Neural progenitor cell (in vitro differentiated cells): ENCODE results near the gene OPN3. TPM values are rescaled to one million over a fixed set of nuclear protein-coding genes. Genes with fewer than 3 reads are reported as not detected.
A peak's percentile ranks its signal among the peaks of the same experiment; 100 is the strongest.

Experiments used
- DNase-seq: peaks from one replicate; pipeline ENCODE4 v3.0.0-alpha.2; 2016; ENCODE audit warnings: low spot score
- H2AFZ ChIP-seq: fragments of 200-600 bp; sonication (generic); replicated peaks from 2 replicates; pipeline ENCODE4 v1.6.1; 2016; ENCODE audit warnings: antibody characterized with exemption
- H3F3A ChIP-seq: fragments of 200-600 bp; sonication (generic); 2 replicates; pipeline ENCODE4 v1.6.1; 2016; ENCODE audit warnings: antibody characterized with exemption, low read depth
- H3K27ac ChIP-seq: fragments of 200-600 bp; sonication (generic); 2 replicates; pipeline ENCODE4 v1.5.1; 2016; ENCODE audit warnings: mild to moderate bottlenecking
- H3K27me3 ChIP-seq: fragments of 200-600 bp; sonication (generic); 2 replicates; pipeline ENCODE4 v1.6.1; 2016; ENCODE audit warnings: mild to moderate bottlenecking, moderate library complexity
- H3K36me3 ChIP-seq: fragments of 200-600 bp; sonication (generic); 2 replicates; pipeline ENCODE4 v1.5.1; 2016
- H3K4me1 ChIP-seq: fragments of 200-600 bp; sonication (generic); 2 replicates; pipeline ENCODE4 v1.6.1; 2016; ENCODE audit warnings: mixed run types
- H3K4me2 ChIP-seq: fragments of 200-600 bp; sonication (generic); 2 replicates; pipeline ENCODE4 v1.6.1; 2016
- H3K4me3 ChIP-seq: fragments of 200-600 bp; sonication (generic); 2 replicates; pipeline ENCODE4 v1.5.1; 2016
- H3K79me2 ChIP-seq: fragments of 200-600 bp; sonication (generic); 2 replicates; pipeline ENCODE4 v1.6.1; 2016; ENCODE audit warnings: low read depth
- H3K9ac ChIP-seq: fragments of 200-600 bp; sonication (generic); 2 replicates; pipeline ENCODE4 v1.6.1; 2016
- H3K9me3 ChIP-seq: fragments of 200-600 bp; sonication (generic); 2 replicates; pipeline ENCODE4 v1.5.1; 2016; ENCODE audit warnings: low read depth
- H4K20me1 ChIP-seq: fragments of 200-600 bp; sonication (generic); 2 replicates; pipeline ENCODE4 v1.6.1; 2016; ENCODE audit warnings: low read depth
- H3K27ac Mint-ChIP-seq: 3 replicates; pipeline ENCODE4 v1.8.0; 2021; ENCODE audit warnings: mixed read lengths
- H3K27me3 Mint-ChIP-seq: 2 replicates; pipeline ENCODE4 v1.8.0; 2022; ENCODE audit warnings: low read depth, mild to moderate bottlenecking, inconsistent platforms, moderate library complexity, mixed read lengths; ENCODE audit not compliant: insufficient read depth
- H3K36me3 Mint-ChIP-seq: 3 replicates; pipeline ENCODE4 v1.8.0; 2021; ENCODE audit warnings: mixed read lengths
- H3K4me1 Mint-ChIP-seq: 3 replicates; pipeline ENCODE4 v1.8.0; 2021; ENCODE audit warnings: mixed read lengths
- H3K4me3 Mint-ChIP-seq: 3 replicates; pipeline ENCODE4 v1.8.0; 2021; ENCODE audit warnings: mild to moderate bottlenecking, moderate library complexity, mixed read lengths
- H3K9me3 Mint-ChIP-seq: 3 replicates; pipeline ENCODE4 v1.8.0; 2020; ENCODE audit warnings: mixed read lengths
- CTCF ChIP-seq: fragments of 200-600 bp; sonication (generic); IDR thresholded peaks from 2 replicates; pipeline ENCODE4 v1.5.1; 2017; ENCODE audit warnings: antibody characterized with exemption, mild to moderate bottlenecking
- EZH2 ChIP-seq: fragments of 200-600 bp; sonication (generic); IDR thresholded peaks from 2 replicates; pipeline ENCODE4 v1.6.1; 2017; ENCODE audit warnings: antibody characterized with exemption, mild to moderate bottlenecking, moderate library complexity
- EZH2phosphoT487 ChIP-seq: fragments of 200-600 bp; sonication (generic); IDR thresholded peaks from 2 replicates; pipeline ENCODE4 v1.6.1; 2017; ENCODE audit warnings: antibody characterized with exemption
- total RNA-seq: library from RNA; depleted of rRNA; stranded (reverse); fragments of >200 nt; gene quantifications from 2 replicates; pipeline ENCODE4 v1.2.3, GENCODE V29; 2015; ENCODE audit warnings: low replicate concordance

The OPN3 gene
- total RNA-seq, 1 donor from 2014 or later, result 53.5 TPM

DNA sequence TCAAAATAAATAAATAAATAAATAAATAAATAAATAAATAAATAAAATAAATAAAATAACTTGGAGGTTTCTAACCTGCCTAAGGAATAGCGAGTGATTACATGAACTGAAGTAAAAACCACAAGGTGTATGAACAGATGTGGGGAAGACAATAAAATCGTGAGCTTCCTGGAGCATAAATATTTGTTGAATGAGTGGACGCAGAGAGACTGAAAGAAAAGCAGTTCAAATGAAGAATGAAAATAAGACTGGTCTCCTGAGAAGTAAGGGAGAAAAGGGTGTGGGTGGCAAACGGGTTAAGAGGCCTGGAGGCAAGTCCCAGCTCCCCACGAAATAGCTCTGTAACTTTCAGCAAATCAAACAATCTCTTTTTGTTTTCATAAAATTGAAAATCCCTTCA lies 33.6 kb downstream of the OPN3 start:
- no peaks in the 10 kb centered on the region for H3K27me3 Mint-ChIP-seq
- no peak overlapping the region for H3K27ac Mint-ChIP-seq
- H3K4me3 Mint-ChIP-seq, result no peak overlapping the region
- H3K9ac ChIP-seq, result no peak overlapping the region
- H3F3A ChIP-seq, result no peaks in the 10 kb centered on the region
- peaks cover 27% of the 10 kb centered on the region for H3K36me3 Mint-ChIP-seq
- H3K4me1 Mint-ChIP-seq, result no peaks in the 10 kb centered on the region
- H3K9me3 ChIP-seq, result no peaks in the 10 kb centered on the region
- no peak overlapping the region for H2AFZ ChIP-seq
- TF ChIP-seq EZH2phosphoT487 (no peak), CTCF (no peak), EZH2 (no peak)
- H3K4me1 ChIP-seq, result peaks cover 6% of the 10 kb centered on the region
- H3K36me3 ChIP-seq, result no peaks in the 10 kb centered on the region
- H4K20me1 ChIP-seq, result peaks cover 15% of the 10 kb centered on the region
- no peaks in the 10 kb centered on the region for H3K79me2 ChIP-seq
- H3K27me3 ChIP-seq, result no peaks in the 10 kb centered on the region
- H3K9me3 Mint-ChIP-seq, result no peaks in the 10 kb centered on the region
- H3K4me3 ChIP-seq, result no peak overlapping the region
- H3K27ac ChIP-seq, result no peak overlapping the region
- DNase-seq, result no peak
- no peak overlapping the region for H3K4me2 ChIP-seq

- DNase-seq, result peak; percentile 53
- no peaks in the 10 kb centered on the region for H3K27me3 Mint-ChIP-seq
- no peak overlapping the region for H3K4me3 ChIP-seq
- no peak overlapping the region for H3K4me3 Mint-ChIP-seq
- no peaks in the 10 kb centered on the region for H3K36me3 ChIP-seq
- H3K9ac ChIP-seq, result no peak overlapping the region
- H3K36me3 Mint-ChIP-seq, result peaks cover 35% of the 10 kb centered on the region
- no peaks in the 10 kb centered on the region for H3K9me3 ChIP-seq
- peaks cover 6% of the 10 kb centered on the region for H3K4me1 ChIP-seq
- H3K9me3 Mint-ChIP-seq, result no peaks in the 10 kb centered on the region
- H3K79me2 ChIP-seq, result no peaks in the 10 kb centered on the region
- H3K27ac ChIP-seq, result no peak overlapping the region
- no peaks in the 10 kb centered on the region for H3K27me3 ChIP-seq
- H3K27ac Mint-ChIP-seq, result no peak overlapping the region
- TF ChIP-seq EZH2phosphoT487, result no peak
- peak; percentile 58 for TF ChIP-seq CTCF
- no peak overlapping the region for H3K4me2 ChIP-seq
- no peak overlapping the region for H2AFZ ChIP-seq
- H3F3A ChIP-seq, result no peaks in the 10 kb centered on the region
- H4K20me1 ChIP-seq, result peaks cover 9% of the 10 kb centered on the region
- no peaks in the 10 kb centered on the region for H3K4me1 Mint-ChIP-seq
Measured at GRCh38 chr1:241605146-241605805, 34.9 kb downstream of the OPN3 start.

GRCh38 chr1:241603731-241604245 lies 36.4 kb downstream of the OPN3 start:
- no peaks in the 10 kb centered on the region for H3K9me3 Mint-ChIP-seq
- Histone ChIP-seq H3K9me3 (no peaks in the 10 kb centered on the region), H3K9ac (no peak overlapping the region), H3K4me3 (no peak overlapping the region), H4K20me1 (peaks cover 9% of the 10 kb centered on the region), H3K36me3 (no peaks in the 10 kb centered on the region), H3F3A (no peaks in the 10 kb centered on the region), H3K79me2 (no peaks in the 10 kb centered on the region), H3K4me1 (peaks cover 6% of the 10 kb centered on the region), H3K27me3 (no peaks in the 10 kb centered on the region), H3K27ac (no peak overlapping the region), H2AFZ (no peak overlapping the region), H3K4me2 (no peak overlapping the region)
- no peak for DNase-seq
- no peaks in the 10 kb centered on the region for H3K27me3 Mint-ChIP-seq
- peaks cover 35% of the 10 kb centered on the region for H3K36me3 Mint-ChIP-seq
- H3K27ac Mint-ChIP-seq, result no peak overlapping the region
- TF ChIP-seq EZH2phosphoT487 (no peak), CTCF (no peak)
- no peak overlapping the region for H3K4me3 Mint-ChIP-seq
- H3K4me1 Mint-ChIP-seq, result no peaks in the 10 kb centered on the region
